ENCODE data around the gene DUS1L. TPM values are rescaled to one million over a fixed set of nuclear protein-coding genes. Genes with fewer than 3 reads are reported as not detected.
"Not testable (repeated sequence)": the region's sequence is repeated elsewhere in the genome, so short reads cannot be mapped to it uniquely, and the experiment has no call there.

Gene DUS1L
- total RNA-seq, 1 donor from 2014 or later: 97.1 TPM

- DNase-seq (ENCODE audit: low read depth): no peak
Observed at GRCh38 chr17:82045936-82046484, 19.6 kb downstream of the DUS1L start.

GRCh38 chr17:82043507-82043906 is 22.1 kb downstream of the DUS1L start:
- DNase-seq (ENCODE audit: low read depth): no peak

- DNase-seq (ENCODE audit: low read depth): no peak
Observed at GRCh38 chr17:82042649-82043048, 23.0 kb downstream of the DUS1L start.

GRCh38 chr17:82041144-82041814 is 24.3 kb downstream of the DUS1L start:
- no peak for DNase-seq (ENCODE audit: low read depth)

GRCh38 chr17:82039695-82040299 is 25.8 kb downstream of the DUS1L start:
- no peak for DNase-seq (ENCODE audit: low read depth)

- not testable (repeated sequence) for DNase-seq (ENCODE audit: low read depth)
Observed at GRCh38 chr17:82038796-82039409, 26.7 kb downstream of the DUS1L start.

GRCh38 chr17:82037889-82038195 is 27.8 kb downstream of the DUS1L start:
- DNase-seq (ENCODE audit: low read depth): no peak

- DNase-seq (ENCODE audit: low read depth): peak; percentile 96
Observed at GRCh38 chr17:82037092-82037888, 28.3 kb downstream of the DUS1L start, which contains the start of gene DCXR. DCXR (minus strand) TSS chr17:82037697; CDS start chr17:82037682, 15 bp downstream.

GRCh38 chr17:82036634-82037091 is 28.9 kb downstream of the DUS1L start:
- DNase-seq (ENCODE audit: low read depth): no peak

GRCh38 chr17:82035956-82036633 is 29.5 kb downstream of the DUS1L start:
- no peak for DNase-seq (ENCODE audit: low read depth)

- DNase-seq (ENCODE audit: low read depth): no peak
Observed at GRCh38 chr17:82035488-82035887, 30.1 kb downstream of the DUS1L start.

GRCh38 chr17:82034371-82035011 is 31.1 kb downstream of the DUS1L start:
- no peak for DNase-seq (ENCODE audit: low read depth)

GRCh38 chr17:82033359-82034085 is 32.1 kb downstream of the DUS1L start:
- DNase-seq (ENCODE audit: low read depth): no peak

- DNase-seq (ENCODE audit: low read depth): no peak
Observed at GRCh38 chr17:82031885-82032627, 33.5 kb downstream of the DUS1L start.

GRCh38 chr17:82031303-82031884 is 34.2 kb downstream of the DUS1L start, which contains the start of gene RAC3:
RAC3 (plus strand) TSS chr17:82031678; CDS start chr17:82031762, 84 bp downstream.
- no peak for DNase-seq (ENCODE audit: low read depth)

- peak; percentile 54 for DNase-seq (ENCODE audit: low read depth)
Observed at GRCh38 chr17:82030470-82031302, 34.9 kb downstream of the DUS1L start.

GRCh38 chr17:82029990-82030469 is 35.6 kb downstream of the DUS1L start:
- no peak for DNase-seq (ENCODE audit: low read depth)
